ENCODE measurements around the gene GIMAP8.
"Not testable (repeated sequence)": the region's sequence is repeated elsewhere in the genome, so short reads cannot be mapped to it uniquely, and the experiment has no call there.

GIMAP8 gene

GRCh38 chr7:150519310-150519709, 68.9 kb downstream of the GIMAP8 start:
- no peak for DNase-seq

- DNase-seq: no peak
Measured at GRCh38 chr7:150520145-150520544, 69.7 kb downstream of the GIMAP8 start.

GRCh38 chr7:150522931-150523330, 72.5 kb downstream of the GIMAP8 start:
- DNase-seq: not testable (repeated sequence)

- no peak for DNase-seq
Measured at GRCh38 chr7:150524018-150524417, 73.6 kb downstream of the GIMAP8 start.
